Transverse colon (tissue), 4 donors: ENCODE results near the gene RAB34. TPM values are rescaled to one million over a fixed set of nuclear protein-coding genes. Genes with fewer than 3 reads are reported as not detected.

Experiments used
- DNase-seq: peaks from one replicate; pipeline ENCODE4 v3.0.0-alpha.2; 2019
- H3K27ac ChIP-seq, 4 donors: fragments of 200-600 bp; sonication (generic); 2 replicates each; pipeline ENCODE4 v1.5.1; 2016 to 2018; ENCODE audit warnings: inconsistent platforms in 4 of 4
- H3K27me3 ChIP-seq: fragments of 200-600 bp; sonication (generic); 2 replicates; pipeline ENCODE4 v1.5.1; 2017; ENCODE audit warnings: inconsistent platforms
- H3K36me3 ChIP-seq, 4 donors: fragments of 200-600 bp; sonication (generic); 2 replicates each; pipeline ENCODE4 v1.5.1; 2017 to 2019; ENCODE audit warnings: inconsistent platforms in 4 of 4
- H3K4me1 ChIP-seq, 4 donors: fragments of 200-600 bp; sonication (generic); 2 replicates each; pipeline ENCODE4 v1.5.1; 2017 to 2020; ENCODE audit warnings: inconsistent platforms in 4 of 4
- H3K4me3 ChIP-seq, 4 donors: fragments of 200-600 bp; sonication (generic); 1 replicate in 1 of 4; 2 replicates in 3 of 4; pipeline versions ENCODE4 v1.5.1 to v1.6.1; 2017 to 2019; ENCODE audit warnings: inconsistent platforms in 4 of 4
- H3K9me3 ChIP-seq, 2 donors: fragments of 200-600 bp; sonication (generic); 2 replicates each; pipeline ENCODE4 v1.5.1; 2017 to 2019; ENCODE audit warnings: inconsistent platforms in 2 of 2
- EP300 ChIP-seq: sonication (generic); formaldehyde crosslinking; IDR thresholded peaks from one replicate; pipeline ENCODE4 v1.6.1; 2017; ENCODE audit warnings: antibody characterized with exemption, low read depth
- POLR2A ChIP-seq: fragments of 450-650 bp; IDR thresholded peaks from one replicate; pipeline ENCODE4 v1.6.1; 2016; ENCODE audit warnings: antibody characterized with exemption, mild to moderate bottlenecking, moderate library complexity
- POLR2AphosphoS5 ChIP-seq, 3 donors: sonication (generic); formaldehyde crosslinking; IDR thresholded peaks; one replicate each; pipeline ENCODE4 v1.6.1; 2016; ENCODE audit warnings: antibody characterized with exemption in 3 of 3
- WGBS, 2 donors: methylation state at CpG; one replicate each; pipeline ENCODE4 v1.1.5; 2018; ENCODE audit warnings: low coverage in 1 of 2; 5-methylcytosine and 5-hydroxymethylcytosine counted together
- in situ Hi-C, 4 donors: fragments of 200-750 bp; cut with MboI; loops; one replicate each; pipeline versions ENCODE4 v1.15.0 to v1.15.1; 2017; ENCODE audit warnings: low sequenced_read_pairs in 3 of 4, low pct_ligation_motif_present in 1 of 4, low pct_unique_long_range_greater_than_20kb in 1 of 4
- intact Hi-C: fragments of 100-400 bp; cut with DNase I; formaldehyde crosslinking; loops from one replicate; pipeline ENCODE4 v1.15.1; 2023; ENCODE audit warnings: low total_unique reads
- total RNA-seq, 4 donors: library from RNA; depleted of rRNA; stranded (reverse); fragments of >200 nt; gene quantifications; one replicate each; pipeline ENCODE4 v1.1.0, GENCODE V29; 2016
- TF ChIP-seq, protein P1 (sequence below), 5 experiments: fragments of 200-600 bp in 3 of 5; fragments of 450-650 bp in 2 of 5; sonication (generic) in 3 of 5; IDR thresholded peaks; 1 replicate in 2 of 5; 2 replicates in 3 of 5; pipeline ENCODE4 v1.5.1; 2016 to 2017; ENCODE audit warnings: antibody characterized with exemption in 5 of 5, inconsistent platforms in 3 of 5, mild to moderate bottlenecking in 2 of 5, moderate library complexity in 1 of 5

The RAB34 gene
- total RNA-seq, 4 donors from 2014 or later: 41.1 to 60.5 (median 50.0) TPM

DNA sequence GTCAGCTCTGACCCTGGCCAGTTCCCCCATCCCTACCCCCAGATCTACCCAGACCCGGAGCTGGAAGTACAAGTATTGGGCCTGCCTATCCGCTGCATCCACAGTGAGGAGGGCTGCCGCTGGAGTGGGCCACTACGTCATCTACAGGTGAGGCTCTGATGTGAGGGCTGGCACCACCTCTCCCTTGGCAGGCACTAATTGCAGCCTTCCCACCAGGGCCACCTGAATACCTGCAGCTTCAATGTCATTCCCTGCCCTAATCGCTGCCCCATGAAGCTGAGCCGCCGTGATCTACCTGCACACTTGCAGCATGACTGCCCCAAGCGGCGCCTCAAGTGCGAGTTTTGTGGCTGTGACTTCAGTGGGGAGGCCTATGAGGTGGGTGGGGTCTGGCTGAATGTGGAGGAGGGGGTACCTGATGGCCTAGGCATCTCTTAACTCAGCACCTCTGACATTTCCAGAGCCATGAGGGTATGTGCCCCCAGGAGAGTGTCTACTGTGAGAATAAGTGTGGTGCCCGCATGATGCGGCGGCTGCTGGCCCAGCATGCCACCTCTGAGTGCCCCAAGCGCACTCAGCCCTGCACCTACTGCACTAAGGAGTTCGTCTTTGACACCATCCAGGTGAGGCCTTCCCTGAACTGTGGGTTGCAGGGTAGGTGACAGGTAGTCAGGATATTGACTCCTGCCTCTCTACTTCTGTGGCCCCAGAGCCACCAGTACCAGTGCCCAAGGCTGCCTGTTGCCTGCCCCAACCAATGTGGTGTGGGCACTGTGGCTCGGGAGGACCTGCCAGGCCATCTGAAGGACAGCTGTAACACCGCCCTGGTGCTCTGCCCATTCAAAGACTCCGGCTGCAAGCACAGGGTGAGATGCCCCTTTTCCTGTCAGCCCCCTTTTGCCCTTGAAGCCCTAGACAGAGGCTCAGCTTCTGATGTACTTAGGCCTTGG, 30.4 kb upstream of the RAB34 start:
- no peaks in the 10 kb centered on the region for H3K36me3 ChIP-seq
- 83% methylated on average over 18 of the region's 18 CpGs; no CpG with 5 or more reads in 1 of the 2 donors for WGBS, 2 donors
- in situ Hi-C loops (no loop called here), intact Hi-C loops (loop anchor here (2.0 kb wide), 1 partner anchor 21 kb away; the partner anchor contains the start of gene TLCD1)
- peak overlapping the region; percentile 98 to 99 (median 98) for H3K27ac ChIP-seq
- peaks cover 17 to 67% (median 57%) of the 10 kb centered on the region in 4 donors for H3K4me1 ChIP-seq
- DNase-seq: no peak
- TF ChIP-seq, protein P1, sequence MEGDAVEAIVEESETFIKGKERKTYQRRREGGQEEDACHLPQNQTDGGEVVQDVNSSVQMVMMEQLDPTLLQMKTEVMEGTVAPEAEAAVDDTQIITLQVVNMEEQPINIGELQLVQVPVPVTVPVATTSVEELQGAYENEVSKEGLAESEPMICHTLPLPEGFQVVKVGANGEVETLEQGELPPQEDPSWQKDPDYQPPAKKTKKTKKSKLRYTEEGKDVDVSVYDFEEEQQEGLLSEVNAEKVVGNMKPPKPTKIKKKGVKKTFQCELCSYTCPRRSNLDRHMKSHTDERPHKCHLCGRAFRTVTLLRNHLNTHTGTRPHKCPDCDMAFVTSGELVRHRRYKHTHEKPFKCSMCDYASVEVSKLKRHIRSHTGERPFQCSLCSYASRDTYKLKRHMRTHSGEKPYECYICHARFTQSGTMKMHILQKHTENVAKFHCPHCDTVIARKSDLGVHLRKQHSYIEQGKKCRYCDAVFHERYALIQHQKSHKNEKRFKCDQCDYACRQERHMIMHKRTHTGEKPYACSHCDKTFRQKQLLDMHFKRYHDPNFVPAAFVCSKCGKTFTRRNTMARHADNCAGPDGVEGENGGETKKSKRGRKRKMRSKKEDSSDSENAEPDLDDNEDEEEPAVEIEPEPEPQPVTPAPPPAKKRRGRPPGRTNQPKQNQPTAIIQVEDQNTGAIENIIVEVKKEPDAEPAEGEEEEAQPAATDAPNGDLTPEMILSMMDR (IDR thresholded peaks at IDR 0.05): no peak
- TF ChIP-seq POLR2AphosphoS5 (IDR thresholded peaks at IDR 0.05) (no peak), EP300 (no peak), POLR2A (no peak)
- H3K4me3 ChIP-seq: no peak overlapping the region
- no peaks in the 10 kb centered on the region for H3K9me3 ChIP-seq
- no peaks in the 10 kb centered on the region for H3K27me3 ChIP-seq

DNA sequence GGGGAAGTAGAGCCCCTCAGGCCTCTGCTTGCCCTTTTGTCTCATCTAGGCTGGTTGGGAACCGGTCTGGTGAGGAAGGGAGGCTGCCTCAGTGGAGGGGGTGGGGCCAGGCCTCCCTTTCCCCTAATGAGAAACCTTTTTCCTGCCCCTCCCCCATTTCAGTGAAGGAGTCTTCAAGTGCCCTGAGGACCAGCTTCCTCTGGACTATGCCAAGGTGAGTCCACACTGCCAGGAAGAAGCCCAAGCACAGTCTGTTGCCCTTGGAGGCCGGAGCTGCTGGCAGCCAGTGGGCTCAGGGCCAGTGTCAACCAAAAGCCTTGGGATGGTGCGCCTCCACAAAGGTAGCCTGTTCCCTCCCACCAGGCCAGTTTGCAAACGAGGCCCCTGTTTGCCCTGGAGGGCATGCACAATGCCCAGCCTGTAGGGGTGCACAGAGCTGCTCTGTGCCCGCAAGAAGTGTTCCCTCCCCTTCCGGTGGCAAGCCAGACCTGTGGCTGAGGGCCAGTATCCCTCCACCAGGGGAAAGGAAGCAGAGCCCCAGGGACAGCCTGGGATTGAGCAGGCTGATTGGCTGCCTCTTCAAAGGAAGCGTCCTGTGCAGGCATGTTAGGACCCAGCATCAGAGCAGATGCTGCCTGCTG, 29.5 kb upstream of the RAB34 start:
- Histone ChIP-seq H3K4me1 (peaks cover 17 to 74% (median 65%) of the 10 kb centered on the region in 4 donors), H3K36me3 (no peaks in the 10 kb centered on the region), H3K27ac (peak overlapping the region; percentile 98 to 99 (median 98)), H3K4me3 (peak overlapping the region in 2 of 4 donors; percentile 81 to 89), H3K27me3 (no peaks in the 10 kb centered on the region), H3K9me3 (no peaks in the 10 kb centered on the region)
- WGBS, 2 donors: 22% methylated on average over 4 of the region's 7 CpGs; no CpG with 5 or more reads in 1 of the 2 donors
- DNase-seq: peak; percentile 78
- in situ Hi-C loops (no loop called here), intact Hi-C loops (no loop called here)
- no peak for TF ChIP-seq POLR2AphosphoS5 (IDR thresholded peaks at IDR 0.05)
- TF ChIP-seq POLR2A: peak; percentile 24
- TF ChIP-seq, protein P1 (IDR thresholded peaks at IDR 0.05): peak in 1 of 5 experiments; percentile 23

DNA sequence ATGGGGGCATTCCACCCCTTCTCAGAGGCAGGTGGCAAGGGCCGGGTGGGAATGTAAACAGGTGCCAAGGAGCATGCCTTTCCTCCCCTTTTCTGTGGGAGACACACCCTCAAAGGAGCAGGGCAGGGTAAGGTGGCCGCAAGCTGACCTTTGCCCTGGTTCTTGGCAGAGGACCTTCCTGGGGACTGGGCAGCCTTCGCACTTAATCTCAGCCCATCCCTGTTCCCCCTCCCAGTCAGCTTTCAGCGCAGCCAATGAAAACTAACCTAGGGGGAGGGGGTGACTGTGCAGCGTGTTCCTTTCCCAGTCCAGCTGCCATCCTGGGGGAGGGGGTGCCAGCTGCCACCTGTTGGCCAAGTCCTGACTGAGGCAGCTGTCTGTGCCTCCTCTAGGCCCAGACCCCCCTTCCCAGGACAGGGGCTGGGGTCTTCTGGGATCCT, 29.0 kb upstream of the RAB34 start:
- Histone ChIP-seq H3K4me1 (peaks cover 17 to 77% (median 70%) of the 10 kb centered on the region in 4 donors), H3K27me3 (no peaks in the 10 kb centered on the region), H3K36me3 (no peaks in the 10 kb centered on the region), H3K27ac (peak overlapping the region; percentile 98 to 99 (median 98)), H3K9me3 (no peaks in the 10 kb centered on the region), H3K4me3 (peak overlapping the region in 2 of 4 donors; percentile 81 to 89)
- TF ChIP-seq, protein P1 (IDR thresholded peaks at IDR 0.05): no peak
- TF ChIP-seq EP300 (no peak), POLR2A (no peak), POLR2AphosphoS5 (IDR thresholded peaks at IDR 0.05) (peak in 1 of 3 donors; percentile 43)
- in situ Hi-C loops: no loop called here
- peak; percentile 88 for DNase-seq
- intact Hi-C loops: no loop called here
- WGBS, 2 donors: 28% methylated on average over 5 of the region's 5 CpGs; no CpG with 5 or more reads in 1 of the 2 donors

DNA sequence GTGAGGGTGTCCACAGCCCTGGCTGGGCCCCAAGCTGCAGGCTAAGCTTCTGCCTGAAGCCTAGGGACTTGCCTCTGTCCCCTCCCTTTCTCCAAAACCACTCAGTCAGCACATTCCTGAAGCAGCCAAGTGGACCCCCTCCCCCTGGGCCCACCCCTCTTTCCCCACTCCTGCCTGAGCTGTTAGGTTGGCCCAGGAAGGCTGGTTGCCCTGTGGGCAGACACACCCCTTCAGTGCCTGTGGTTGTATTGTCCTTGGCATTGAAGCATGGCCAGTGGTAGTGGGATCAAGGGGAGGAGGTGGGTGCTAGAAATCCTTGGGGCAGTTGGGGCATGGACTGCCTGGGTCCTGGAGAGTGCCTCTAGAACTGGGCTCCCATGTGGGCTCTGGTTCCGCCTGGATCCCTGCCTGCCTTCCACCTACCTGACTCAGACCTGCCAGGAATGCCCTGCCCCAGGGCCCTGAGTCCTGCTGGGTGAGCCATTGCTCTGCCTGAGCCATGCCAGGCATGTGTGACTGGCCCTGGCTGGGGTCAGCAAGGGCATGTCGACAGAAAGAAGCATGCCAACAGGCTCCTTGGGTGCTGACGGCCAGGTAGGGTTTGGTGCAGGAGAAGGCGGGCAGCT, 28.2 kb upstream of the RAB34 start:
- in situ Hi-C loops (no loop called here), intact Hi-C loops (no loop called here)
- Histone ChIP-seq H3K27ac (peak overlapping the region; percentile 98 to 99 (median 98)), H3K36me3 (no peaks in the 10 kb centered on the region), H3K4me3 (peak overlapping the region in 3 of 4 donors; percentile 81 to 89 (median 81)), H3K4me1 (peaks cover 17 to 83% (median 71%) of the 10 kb centered on the region in 4 donors), H3K27me3 (no peaks in the 10 kb centered on the region), H3K9me3 (no peaks in the 10 kb centered on the region)
- WGBS, 2 donors: 33% methylated on average over 4 of the region's 4 CpGs; no CpG with 5 or more reads in 1 of the 2 donors
- no peak for TF ChIP-seq POLR2A
- no peak for TF ChIP-seq POLR2AphosphoS5 (IDR thresholded peaks at IDR 0.05)
- peak; percentile 61 for DNase-seq
